HFFc6 (cell line): ENCODE data around the gene HOXD10. TPM values are rescaled to one million over a fixed set of nuclear protein-coding genes. Genes with fewer than 3 reads are reported as not detected.

Experiments used
- DNase-seq: peaks from one replicate; pipeline ENCODE4 v3.0.0-alpha.2; 2018
- H3K27ac Mint-ChIP-seq: 2 replicates; pipeline ENCODE4 v1.8.0; 2020; ENCODE audit warnings: mild to moderate bottlenecking, mixed read lengths
- H3K27me3 Mint-ChIP-seq: 2 replicates; pipeline ENCODE4 v1.8.0; 2021; ENCODE audit warnings: mild to moderate bottlenecking, moderate library complexity, mixed read lengths; ENCODE audit not compliant: insufficient read depth
- H3K36me3 Mint-ChIP-seq: 2 replicates; pipeline ENCODE4 v1.8.0; 2021; ENCODE audit warnings: low read depth, mixed read lengths
- H3K4me1 Mint-ChIP-seq: 2 replicates; pipeline ENCODE4 v1.8.0; 2020; ENCODE audit warnings: low read depth, mixed read lengths
- H3K4me3 Mint-ChIP-seq: 2 replicates; pipeline ENCODE4 v1.8.0; 2020; ENCODE audit warnings: mild to moderate bottlenecking, moderate library complexity, mixed read lengths
- H3K9me3 Mint-ChIP-seq: 2 replicates; pipeline ENCODE4 v1.8.0; 2020; ENCODE audit warnings: mild to moderate bottlenecking, mixed read lengths
- CTCF ChIP-seq: fragments of 200-600 bp; sonication (generic); IDR thresholded peaks from 2 replicates; pipeline ENCODE4 v1.5.0; 2021; ENCODE audit warnings: antibody characterized with exemption, mild to moderate bottlenecking
- total RNA-seq, 6 experiments: library from RNA; stranded (reverse); fragmentation: NEBNext Ultra II Directional; extraction: Animal tissue kit (Norgen Biotek cat#: 25700); gene quantifications; 2 replicates in 1 of 6; 3 replicates in 5 of 6; pipeline ENCODE4 v1.2.3, GENCODE V29; 2021

The HOXD10 gene
- total RNA-seq, 6 experiments from 2014 or later: 10.9 to 14.5 (median 12.8) TPM

- H3K27ac Mint-ChIP-seq: peak overlapping the region; percentile 61
- peak overlapping the region; percentile 90 for H3K4me3 Mint-ChIP-seq
- no peaks in the 10 kb centered on the region for H3K9me3 Mint-ChIP-seq
- peaks cover 66% of the 10 kb centered on the region for H3K4me1 Mint-ChIP-seq
- TF ChIP-seq CTCF: no peak
- H3K36me3 Mint-ChIP-seq: peaks cover 16% of the 10 kb centered on the region; the same call in 1 of the 2 replicates
- no peak for DNase-seq
- H3K27me3 Mint-ChIP-seq: peaks cover 30% of the 10 kb centered on the region
Measured at GRCh38 chr2:176130957-176131847, 14.6 kb downstream of the HOXD10 start.

GRCh38 chr2:176131848-176132158, 15.2 kb downstream of the HOXD10 start:
- DNase-seq: no peak
- Mint-ChIP-seq H3K27me3 (peaks cover 31% of the 10 kb centered on the region), H3K36me3 (peaks cover 16% of the 10 kb centered on the region; the same call in 1 of the 2 replicates), H3K27ac (no peak overlapping the region), H3K4me3 (peak overlapping the region; percentile 90), H3K9me3 (no peaks in the 10 kb centered on the region), H3K4me1 (peaks cover 66% of the 10 kb centered on the region)
- TF ChIP-seq CTCF: no peak

- H3K27ac Mint-ChIP-seq: peak overlapping the region; percentile 62
- no peak for DNase-seq
- peaks cover 63% of the 10 kb centered on the region for H3K4me1 Mint-ChIP-seq
- TF ChIP-seq CTCF: no peak
- H3K4me3 Mint-ChIP-seq: peak overlapping the region; percentile 90
- H3K27me3 Mint-ChIP-seq: peaks cover 33% of the 10 kb centered on the region
- peaks cover 16% of the 10 kb centered on the region; the same call in 1 of the 2 replicates for H3K36me3 Mint-ChIP-seq
- no peaks in the 10 kb centered on the region for H3K9me3 Mint-ChIP-seq
Measured at GRCh38 chr2:176132205-176133171, 15.9 kb downstream of the HOXD10 start.

- no peak for DNase-seq
- no peak for TF ChIP-seq CTCF
- H3K4me1 Mint-ChIP-seq: peaks cover 63% of the 10 kb centered on the region
- no peak overlapping the region for H3K27ac Mint-ChIP-seq
- H3K27me3 Mint-ChIP-seq: peaks cover 29% of the 10 kb centered on the region
- peaks cover 13% of the 10 kb centered on the region; the same call in 1 of the 2 replicates for H3K36me3 Mint-ChIP-seq
- no peaks in the 10 kb centered on the region for H3K9me3 Mint-ChIP-seq
- no peak overlapping the region for H3K4me3 Mint-ChIP-seq
Measured at GRCh38 chr2:176133389-176133788, 16.8 kb downstream of the HOXD10 start.

- Mint-ChIP-seq H3K36me3 (peaks cover 6% of the 10 kb centered on the region; the same call in 1 of the 2 replicates), H3K9me3 (no peaks in the 10 kb centered on the region), H3K27me3 (peaks cover 33% of the 10 kb centered on the region), H3K4me1 (peaks cover 63% of the 10 kb centered on the region), H3K27ac (no peak overlapping the region), H3K4me3 (no peak overlapping the region)
- DNase-seq: no peak
- TF ChIP-seq CTCF: no peak
Measured at GRCh38 chr2:176134035-176134434, 17.5 kb downstream of the HOXD10 start.
